Astrocyte (in vitro differentiated cells and primary cell): ENCODE data around the gene CLASP1.

Experiments used
- EZH2 ChIP-seq: IDR thresholded peaks from 2 replicates; pipeline ENCODE4 v1.6.1; 2012; ENCODE audit warnings: mild to moderate bottlenecking, low read length, inconsistent platforms; ENCODE audit not compliant: insufficient read depth
- TF ChIP-seq, protein P1 (sequence below): IDR thresholded peaks from 2 replicates; pipeline ENCODE4 v1.5.1; 2011; ENCODE audit warnings: low read depth, mild to moderate bottlenecking, inconsistent platforms, low read length, moderate library complexity; ENCODE audit not compliant: insufficient read depth

- TF ChIP-seq, protein P1, sequence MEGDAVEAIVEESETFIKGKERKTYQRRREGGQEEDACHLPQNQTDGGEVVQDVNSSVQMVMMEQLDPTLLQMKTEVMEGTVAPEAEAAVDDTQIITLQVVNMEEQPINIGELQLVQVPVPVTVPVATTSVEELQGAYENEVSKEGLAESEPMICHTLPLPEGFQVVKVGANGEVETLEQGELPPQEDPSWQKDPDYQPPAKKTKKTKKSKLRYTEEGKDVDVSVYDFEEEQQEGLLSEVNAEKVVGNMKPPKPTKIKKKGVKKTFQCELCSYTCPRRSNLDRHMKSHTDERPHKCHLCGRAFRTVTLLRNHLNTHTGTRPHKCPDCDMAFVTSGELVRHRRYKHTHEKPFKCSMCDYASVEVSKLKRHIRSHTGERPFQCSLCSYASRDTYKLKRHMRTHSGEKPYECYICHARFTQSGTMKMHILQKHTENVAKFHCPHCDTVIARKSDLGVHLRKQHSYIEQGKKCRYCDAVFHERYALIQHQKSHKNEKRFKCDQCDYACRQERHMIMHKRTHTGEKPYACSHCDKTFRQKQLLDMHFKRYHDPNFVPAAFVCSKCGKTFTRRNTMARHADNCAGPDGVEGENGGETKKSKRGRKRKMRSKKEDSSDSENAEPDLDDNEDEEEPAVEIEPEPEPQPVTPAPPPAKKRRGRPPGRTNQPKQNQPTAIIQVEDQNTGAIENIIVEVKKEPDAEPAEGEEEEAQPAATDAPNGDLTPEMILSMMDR = no peak
- no peak for TF ChIP-seq EZH2
These were observed 304.2 kb downstream of the CLASP1 start for GRCh38 chr2:121345101-121345500.
